Activated T-cell treated with anti-CD3 and anti-CD28 coated beads, Interleukin-2, amount 50 U/mL, for 4 hours (primary cell): ENCODE data around the gene IL3. TPM values are rescaled to one million over a fixed set of nuclear protein-coding genes. Genes with fewer than 3 reads are reported as not detected.
A peak's percentile ranks its signal among the peaks of the same experiment; 100 is the strongest.

Experiments used
- ATAC-seq, 2 donors: fragments of 200-7000 bp; cut with Tn5 transposase; one replicate each; pipeline ENCODE4 v1.10.0; 2021
- DNase-seq: peaks from one replicate; pipeline ENCODE4 v3.0.0-alpha.2; 2020
- H3K27me3 Mint-ChIP-seq: one replicate; pipeline ENCODE4 v1.8.0; 2021; ENCODE audit warnings: low read depth, mixed read lengths
- H3K36me3 Mint-ChIP-seq: one replicate; pipeline ENCODE4 v1.8.0; 2022; ENCODE audit warnings: mixed read lengths; ENCODE audit not compliant: insufficient read depth
- H3K4me1 Mint-ChIP-seq: one replicate; pipeline ENCODE4 v1.8.0; 2021; ENCODE audit warnings: low read depth, mixed read lengths
- H3K4me3 Mint-ChIP-seq: one replicate; pipeline ENCODE4 v1.8.0; 2021; ENCODE audit warnings: mild to moderate bottlenecking, moderate library complexity, mixed read lengths
- H3K9me3 Mint-ChIP-seq: one replicate; pipeline ENCODE4 v1.8.0; 2021; ENCODE audit warnings: mixed read lengths
- total RNA-seq, 3 donors: library from RNA; stranded (reverse); gene quantifications; one replicate each; pipeline ENCODE4 v1.2.1, GENCODE V29; 2021

IL3 gene
- total RNA-seq, 3 donors from 2014 or later, result 94.6 to 152 (median 138) TPM

GRCh38 chr5:132095424-132095972 is 35.0 kb downstream of the IL3 start:
- Mint-ChIP-seq H3K9me3 (no peaks in the 10 kb centered on the region), H3K27me3 (no peaks in the 10 kb centered on the region), H3K4me3 (no peak overlapping the region), H3K36me3 (no peaks in the 10 kb centered on the region), H3K4me1 (peaks cover 55% of the 10 kb centered on the region)
- DNase-seq (no peak), ATAC-seq (no peak)

GRCh38 chr5:132096904-132097303 is 36.4 kb downstream of the IL3 start:
- no peaks in the 10 kb centered on the region for H3K36me3 Mint-ChIP-seq
- ATAC-seq (no peak), DNase-seq (no peak)
- H3K27me3 Mint-ChIP-seq, result no peaks in the 10 kb centered on the region
- H3K4me1 Mint-ChIP-seq, result peaks cover 69% of the 10 kb centered on the region
- H3K4me3 Mint-ChIP-seq, result no peak overlapping the region
- no peaks in the 10 kb centered on the region for H3K9me3 Mint-ChIP-seq

- peaks cover 82% of the 10 kb centered on the region for H3K4me1 Mint-ChIP-seq
- H3K27me3 Mint-ChIP-seq, result no peaks in the 10 kb centered on the region
- ATAC-seq (peak; percentile 11 to 16), DNase-seq (no peak)
- no peaks in the 10 kb centered on the region for H3K36me3 Mint-ChIP-seq
- no peak overlapping the region for H3K4me3 Mint-ChIP-seq
- H3K9me3 Mint-ChIP-seq, result no peaks in the 10 kb centered on the region
These were observed 37.7 kb downstream of the IL3 start for GRCh38 chr5:132098151-132098594.

- DNase-seq (no peak), ATAC-seq (no peak)
- Mint-ChIP-seq H3K4me1 (peaks cover 86% of the 10 kb centered on the region), H3K9me3 (no peaks in the 10 kb centered on the region), H3K4me3 (peak overlapping the region; percentile 49), H3K36me3 (no peaks in the 10 kb centered on the region), H3K27me3 (no peaks in the 10 kb centered on the region)
These were observed 38.2 kb downstream of the IL3 start for GRCh38 chr5:132098621-132099020.

- peak; percentile 69 to 75 for ATAC-seq
- Mint-ChIP-seq H3K9me3 (no peaks in the 10 kb centered on the region), H3K4me3 (peak overlapping the region; percentile 49), H3K36me3 (no peaks in the 10 kb centered on the region), H3K27me3 (no peaks in the 10 kb centered on the region), H3K4me1 (peaks cover 88% of the 10 kb centered on the region)
- DNase-seq, result peak; percentile 55
These were observed 38.8 kb downstream of the IL3 start for GRCh38 chr5:132099076-132099748.

- no peaks in the 10 kb centered on the region for H3K36me3 Mint-ChIP-seq
- H3K4me1 Mint-ChIP-seq, result peaks cover 92% of the 10 kb centered on the region
- DNase-seq, result no peak
- ATAC-seq, result no peak
- no peaks in the 10 kb centered on the region for H3K27me3 Mint-ChIP-seq
- H3K4me3 Mint-ChIP-seq, result peak overlapping the region; percentile 33
- no peaks in the 10 kb centered on the region for H3K9me3 Mint-ChIP-seq
These were observed 39.5 kb downstream of the IL3 start for GRCh38 chr5:132099905-132100304.

GRCh38 chr5:132100672-132101261 is 40.3 kb downstream of the IL3 start:
- peak; percentile 4 for ATAC-seq
- H3K27me3 Mint-ChIP-seq, result no peaks in the 10 kb centered on the region
- no peaks in the 10 kb centered on the region for H3K36me3 Mint-ChIP-seq
- peaks cover 93% of the 10 kb centered on the region for H3K4me1 Mint-ChIP-seq
- peak overlapping the region; percentile 45 for H3K4me3 Mint-ChIP-seq
- H3K9me3 Mint-ChIP-seq, result no peaks in the 10 kb centered on the region
- DNase-seq, result no peak

GRCh38 chr5:132101385-132101880 is 41.0 kb downstream of the IL3 start:
- no peak for ATAC-seq
- no peaks in the 10 kb centered on the region for H3K36me3 Mint-ChIP-seq
- no peaks in the 10 kb centered on the region for H3K9me3 Mint-ChIP-seq
- no peaks in the 10 kb centered on the region for H3K27me3 Mint-ChIP-seq
- no peak overlapping the region for H3K4me3 Mint-ChIP-seq
- no peak for DNase-seq
- peaks cover 89% of the 10 kb centered on the region for H3K4me1 Mint-ChIP-seq

GRCh38 chr5:132102101-132102701 is 41.7 kb downstream of the IL3 start:
- peak; percentile 17 to 25 for ATAC-seq
- peak overlapping the region; percentile 57 for H3K4me3 Mint-ChIP-seq
- no peaks in the 10 kb centered on the region for H3K27me3 Mint-ChIP-seq
- H3K4me1 Mint-ChIP-seq, result peaks cover 83% of the 10 kb centered on the region
- DNase-seq, result no peak
- H3K9me3 Mint-ChIP-seq, result no peaks in the 10 kb centered on the region
- H3K36me3 Mint-ChIP-seq, result no peaks in the 10 kb centered on the region

- no peak for ATAC-seq
- Mint-ChIP-seq H3K4me3 (peak overlapping the region; percentile 57), H3K4me1 (peaks cover 80% of the 10 kb centered on the region), H3K9me3 (no peaks in the 10 kb centered on the region), H3K36me3 (no peaks in the 10 kb centered on the region), H3K27me3 (no peaks in the 10 kb centered on the region)
- DNase-seq, result no peak
These were observed 42.5 kb downstream of the IL3 start for GRCh38 chr5:132102944-132103331.

GRCh38 chr5:132103332-132103951 is 43.0 kb downstream of the IL3 start:
- Mint-ChIP-seq H3K4me3 (peak overlapping the region; percentile 57), H3K36me3 (no peaks in the 10 kb centered on the region), H3K4me1 (peaks cover 76% of the 10 kb centered on the region), H3K9me3 (no peaks in the 10 kb centered on the region), H3K27me3 (no peaks in the 10 kb centered on the region)
- ATAC-seq, result peak; percentile 59 to 62
- peak; percentile 57 for DNase-seq

- DNase-seq (no peak), ATAC-seq (no peak)
- Mint-ChIP-seq H3K4me3 (peak overlapping the region; percentile 3), H3K36me3 (no peaks in the 10 kb centered on the region), H3K9me3 (no peaks in the 10 kb centered on the region), H3K27me3 (no peaks in the 10 kb centered on the region), H3K4me1 (peaks cover 73% of the 10 kb centered on the region)
These were observed 43.5 kb downstream of the IL3 start for GRCh38 chr5:132103969-132104391.

- Mint-ChIP-seq H3K4me1 (peaks cover 67% of the 10 kb centered on the region), H3K4me3 (no peak overlapping the region), H3K27me3 (no peaks in the 10 kb centered on the region), H3K9me3 (no peaks in the 10 kb centered on the region), H3K36me3 (no peaks in the 10 kb centered on the region)
- ATAC-seq (no peak), DNase-seq (no peak)
These were observed 44.1 kb downstream of the IL3 start for GRCh38 chr5:132104556-132104955.

- Mint-ChIP-seq H3K4me3 (no peak overlapping the region), H3K9me3 (no peaks in the 10 kb centered on the region), H3K27me3 (no peaks in the 10 kb centered on the region), H3K36me3 (no peaks in the 10 kb centered on the region), H3K4me1 (peaks cover 65% of the 10 kb centered on the region)
- ATAC-seq, result no peak
- DNase-seq, result no peak
These were observed 45.2 kb downstream of the IL3 start for GRCh38 chr5:132105688-132106087.
